DLD1 (cell line): ENCODE measurements around the gene DOCK2.
"Not testable (repeated sequence)": the region's sequence is repeated elsewhere in the genome, so short reads cannot be mapped to it uniquely, and the experiment has no call there.

Experiments
- in situ Hi-C: cut with HindIII; loops from 2 replicates; pipeline ENCODE4 v1.10.0; 2017; ENCODE audit warnings: low sequenced_read_pairs

The DOCK2 gene

DNA sequence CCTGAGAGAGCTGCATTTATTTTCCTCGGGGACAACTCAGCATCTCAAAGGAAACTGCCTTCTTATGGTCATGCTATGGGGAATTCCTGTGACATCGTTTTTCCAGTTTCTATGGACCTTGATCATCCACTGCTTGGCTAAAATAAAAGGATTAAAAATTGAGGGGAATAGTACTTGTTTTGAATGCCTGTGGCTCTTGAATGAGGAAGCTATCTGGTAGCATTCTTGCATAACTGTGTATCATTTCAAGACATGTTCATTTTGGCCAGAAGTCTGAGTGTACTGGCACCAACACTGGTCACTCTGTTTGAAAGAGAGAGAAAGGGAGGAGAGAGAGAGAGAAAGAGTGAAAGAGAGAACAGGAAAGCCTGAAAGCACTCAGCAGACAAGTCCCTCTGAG, 116.7 kb downstream of the DOCK2 start:
- in situ Hi-C loops: no loop called here

DNA sequence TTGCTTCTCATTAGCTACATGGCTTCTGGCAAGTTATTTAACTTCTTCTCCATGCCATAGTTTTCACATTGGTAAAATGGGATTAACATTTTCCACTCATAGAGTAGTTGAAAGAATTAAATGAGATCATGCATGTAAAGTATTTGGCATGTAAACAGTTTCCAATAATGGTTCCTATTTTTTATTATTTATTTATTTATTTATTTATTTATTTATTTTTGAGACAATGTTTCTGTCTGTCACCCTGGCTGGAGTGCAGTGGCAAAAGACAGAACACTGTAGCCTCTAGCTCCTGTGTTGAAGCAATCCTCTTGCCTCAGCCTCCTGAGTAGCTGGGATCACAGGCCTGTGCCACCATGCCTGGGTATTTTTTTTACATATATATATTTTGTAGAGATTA, 117.7 kb downstream of the DOCK2 start:
- in situ Hi-C loops: no loop called here

DNA sequence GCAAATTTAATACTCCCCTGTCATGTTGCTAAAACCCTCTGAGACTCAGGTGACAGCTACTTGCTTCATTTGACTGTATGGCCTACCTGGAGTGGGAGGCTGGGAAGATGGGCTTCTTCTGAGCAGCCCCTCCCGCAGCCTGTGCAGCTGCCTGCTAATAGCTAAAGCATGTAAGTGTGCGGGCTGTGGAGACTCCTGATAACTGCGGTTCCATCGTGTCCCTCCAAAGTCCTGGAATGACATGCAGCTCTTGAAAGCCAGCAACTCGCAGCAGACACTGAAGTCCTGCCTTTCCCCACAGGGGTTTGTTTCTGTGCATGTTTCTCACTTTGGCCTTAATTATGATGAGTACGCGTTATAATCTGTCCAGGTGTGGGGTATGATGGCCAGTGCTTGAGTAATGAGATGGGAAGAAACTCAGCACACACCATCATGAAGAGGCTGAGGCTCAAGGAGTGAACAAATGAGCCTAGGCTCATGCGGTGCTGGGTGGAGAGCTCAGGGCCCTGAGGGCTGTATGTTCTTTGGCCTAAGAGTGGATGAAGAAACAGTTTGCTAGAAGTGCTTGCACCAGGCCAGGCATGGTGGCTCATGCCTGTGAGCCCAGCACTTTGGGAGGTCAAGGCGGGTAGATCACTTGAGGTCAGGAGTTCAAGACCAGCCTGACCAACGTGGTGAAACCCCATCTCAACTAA, 119.1 kb downstream of the DOCK2 start:
- in situ Hi-C loops: no loop called here

DNA sequence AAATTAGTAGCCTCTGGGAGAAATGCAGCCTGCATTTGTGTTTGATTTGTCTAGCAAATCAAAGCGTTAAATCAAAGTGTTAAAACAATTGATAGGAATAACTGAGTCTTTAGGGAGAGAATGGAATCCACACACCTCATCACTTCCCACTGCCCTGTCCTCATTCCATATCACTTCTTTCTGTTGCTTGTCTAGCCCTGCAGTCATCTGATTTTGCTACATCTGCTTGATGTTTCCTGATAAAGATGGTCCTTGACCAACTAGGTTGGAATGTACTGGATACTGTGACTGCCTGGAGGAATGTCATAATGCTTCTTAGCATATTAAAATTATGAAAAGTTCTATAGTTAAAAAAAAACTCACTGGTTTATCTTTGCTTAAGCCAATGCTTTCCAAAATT, 119.9 kb downstream of the DOCK2 start:
- in situ Hi-C loops: no loop called here

- in situ Hi-C loops: no loop called here
These were observed 121.8 kb downstream of the DOCK2 start for GRCh38 chr5:169758886-169759285.

GRCh38 chr5:169760229-169760628, 123.2 kb downstream of the DOCK2 start:
- in situ Hi-C loops: no loop called here

DNA sequence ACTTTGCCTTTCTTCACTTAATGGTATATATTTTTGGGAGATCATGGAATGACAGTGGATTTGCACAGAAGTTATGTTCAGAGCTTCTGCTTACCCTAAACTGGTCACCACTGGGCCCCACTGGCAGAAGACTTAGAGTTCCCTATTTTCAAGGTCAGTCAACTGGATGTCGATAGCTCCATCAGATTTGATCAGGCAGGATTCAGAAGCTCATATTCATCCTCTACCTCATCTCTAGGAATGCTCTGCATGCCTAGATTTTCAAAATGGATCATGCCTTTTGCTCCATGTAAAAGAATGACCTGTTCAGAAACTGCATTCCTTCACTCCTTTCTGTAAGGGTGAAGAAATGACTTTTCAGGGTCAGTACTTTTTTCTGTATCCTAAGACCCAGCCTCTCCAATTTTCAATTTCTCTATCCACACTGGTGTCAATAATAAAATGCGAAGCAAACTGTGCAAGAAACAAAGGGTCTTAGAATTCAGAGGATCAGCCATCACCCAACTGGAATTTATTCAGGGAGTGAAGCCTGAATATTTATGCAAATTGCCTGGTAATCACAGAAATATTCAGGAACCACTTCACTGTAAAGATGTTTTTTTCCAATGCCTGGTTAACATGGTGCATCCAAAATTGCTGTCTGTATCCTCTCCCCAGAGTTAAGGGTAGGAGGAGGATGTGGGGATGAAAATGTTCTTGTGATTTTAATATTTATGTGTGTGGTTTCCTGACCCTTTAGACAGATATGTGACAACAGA, 125.4 kb downstream of the DOCK2 start:
- in situ Hi-C loops: no loop called here

DNA sequence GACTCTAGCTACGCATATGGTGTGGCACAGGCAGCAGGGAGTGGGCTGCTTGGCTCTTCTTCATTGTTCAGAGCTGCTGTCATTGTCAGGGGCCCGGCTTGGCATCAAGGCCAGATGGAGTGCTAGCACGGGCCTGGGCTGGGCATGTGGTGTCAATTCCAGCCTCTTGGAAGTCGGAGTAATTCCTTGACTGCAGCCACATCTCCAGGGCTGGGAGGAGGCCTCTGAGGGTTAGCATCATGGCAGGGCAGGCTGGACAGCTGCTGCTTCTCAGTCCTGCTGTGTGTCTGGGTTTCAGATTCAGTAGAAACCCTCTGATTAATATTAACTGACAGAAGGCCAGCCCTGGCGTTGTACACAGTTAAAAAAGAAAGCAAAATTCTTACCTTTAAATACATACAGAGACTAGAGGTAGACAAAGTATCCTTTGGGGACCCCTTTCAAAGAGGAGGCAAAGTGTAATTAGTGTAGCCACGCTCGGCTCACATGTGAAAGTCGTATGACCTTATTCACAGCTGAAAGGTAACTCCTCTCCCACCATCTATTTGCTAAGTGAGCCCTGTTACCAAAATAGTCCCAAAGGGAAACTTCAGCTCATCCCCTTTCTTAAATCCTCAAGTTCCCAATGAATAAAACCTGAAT, 126.4 kb downstream of the DOCK2 start:
- in situ Hi-C loops: no loop called here

DNA sequence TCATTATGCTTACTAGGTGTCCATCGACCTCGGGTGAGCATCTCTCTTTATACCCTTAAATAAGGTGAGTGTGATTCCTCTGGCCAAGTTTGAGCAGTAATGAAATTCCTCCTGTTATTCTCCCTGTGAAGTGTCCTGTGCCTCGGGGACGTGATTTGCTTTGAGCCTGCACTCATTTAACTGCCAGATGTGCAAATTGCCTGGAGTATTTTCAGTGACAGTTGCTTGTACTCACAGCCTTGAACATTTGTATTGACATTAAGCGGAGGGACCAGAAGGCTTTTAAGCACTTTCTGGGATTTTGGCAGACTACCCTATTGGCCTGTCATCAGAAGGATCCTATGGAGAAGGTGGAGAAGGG, 126.9 kb downstream of the DOCK2 start:
- in situ Hi-C loops: no loop called here

GRCh38 chr5:169765176-169765996, 128.3 kb downstream of the DOCK2 start:
- in situ Hi-C loops: no loop called here

- in situ Hi-C loops: not testable (repeated sequence)
These were observed 129.9 kb downstream of the DOCK2 start for GRCh38 chr5:169766943-169767342.

DNA sequence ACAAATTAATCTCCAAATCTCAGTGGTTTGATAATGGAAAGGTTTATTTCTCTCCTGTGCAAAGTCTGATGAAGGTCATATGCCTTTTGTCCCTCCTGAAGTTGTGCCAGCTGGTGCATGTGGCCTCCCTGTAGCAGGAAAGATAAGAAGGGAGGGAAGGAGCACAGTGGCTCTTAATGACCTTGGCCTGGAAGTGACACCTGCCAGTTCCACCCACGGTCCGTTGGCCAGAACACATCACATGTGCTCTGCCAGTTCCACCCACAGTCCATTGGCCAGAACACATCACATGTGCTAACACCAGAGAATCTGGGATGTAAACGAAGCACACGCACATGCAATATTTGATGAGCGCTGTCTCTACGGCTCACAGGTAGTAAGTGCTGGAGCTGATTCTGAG, 130.9 kb downstream of the DOCK2 start:
- in situ Hi-C loops: no loop called here

- in situ Hi-C loops: no loop called here
These were observed 131.3 kb downstream of the DOCK2 start for GRCh38 chr5:169768416-169768815.

- in situ Hi-C loops: no loop called here
These were observed 133.0 kb downstream of the DOCK2 start for GRCh38 chr5:169770109-169770508.

- in situ Hi-C loops: no loop called here
These were observed 135.2 kb downstream of the DOCK2 start for GRCh38 chr5:169772256-169772655.

GRCh38 chr5:169772688-169773087, 135.6 kb downstream of the DOCK2 start:
- in situ Hi-C loops: no loop called here

DNA sequence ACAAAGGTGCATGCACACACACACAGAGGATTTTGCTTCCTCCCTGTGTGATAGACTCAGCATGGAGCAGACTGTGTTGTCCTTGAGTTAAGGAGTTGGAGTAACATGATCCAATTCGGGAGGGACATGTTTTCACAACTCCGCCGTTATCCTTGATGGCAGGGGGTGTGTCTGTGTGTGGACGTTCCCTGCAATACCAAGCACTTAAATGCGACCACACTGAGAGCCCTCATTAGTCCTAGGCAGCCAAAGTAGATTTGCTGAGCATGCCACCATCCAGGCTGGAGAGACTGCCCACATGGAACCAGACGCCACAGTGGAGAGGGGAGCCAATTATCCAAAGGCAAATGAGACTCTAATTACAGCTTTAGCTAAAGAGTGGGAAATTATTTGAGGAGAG, 140.1 kb downstream of the DOCK2 start:
- in situ Hi-C loops: no loop called here

- in situ Hi-C loops: no loop called here
These were observed 141.8 kb downstream of the DOCK2 start for GRCh38 chr5:169778622-169779596.

DNA sequence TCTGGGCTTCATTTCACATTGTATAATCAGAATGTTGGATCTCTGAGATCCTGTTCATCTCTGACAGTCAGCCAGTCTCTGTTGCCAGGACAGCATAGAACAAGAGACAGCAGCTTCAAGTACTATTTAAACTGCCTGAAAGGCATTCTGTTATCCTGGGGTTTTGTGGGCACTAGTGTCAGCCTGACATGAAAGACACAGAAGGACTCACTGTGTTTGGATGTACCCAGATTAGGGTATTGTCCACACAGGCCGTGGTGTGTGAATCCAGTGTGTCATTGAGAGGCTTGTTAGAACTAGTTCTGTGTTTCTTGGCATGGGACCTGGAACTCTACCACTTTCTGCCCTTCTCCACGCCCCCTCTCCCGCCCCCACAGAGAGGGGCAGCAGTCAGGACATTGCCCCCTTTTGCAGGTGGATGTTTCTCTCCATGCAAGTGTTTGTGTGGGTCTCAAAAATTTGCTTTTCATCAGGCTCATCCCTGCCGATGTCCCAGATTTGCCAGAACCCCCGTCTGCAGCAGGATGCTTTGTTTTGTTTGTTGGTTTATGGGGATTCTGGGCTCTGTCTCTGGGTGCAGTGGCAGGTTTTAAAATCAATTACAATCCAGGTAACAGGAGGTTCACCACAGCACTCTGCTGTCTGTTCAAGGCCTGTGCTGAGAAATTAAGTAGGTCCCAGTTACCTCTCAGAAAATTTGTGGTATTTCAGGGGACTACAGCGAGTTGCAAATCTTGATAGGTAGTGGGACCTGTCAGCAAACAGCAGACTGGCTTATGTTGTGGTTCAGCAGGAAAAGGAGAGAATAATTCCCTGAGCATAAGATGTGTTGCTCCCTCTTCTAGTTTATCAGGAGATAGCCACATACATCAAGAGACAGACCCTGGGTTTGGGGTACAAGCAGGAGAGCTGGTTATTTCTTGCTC, 144.6 kb downstream of the DOCK2 start:
- in situ Hi-C loops: no loop called here
